Thymus (tissue), 11 donors: Measurements from ENCODE around the gene SUMO2. TPM values are rescaled to one million over a fixed set of nuclear protein-coding genes. Genes with fewer than 3 reads are reported as not detected.
"Not testable (repeated sequence)": the region's sequence is repeated elsewhere in the genome, so short reads cannot be mapped to it uniquely, and the experiment has no call there.

Experiments used
- DNase-seq, 9 donors: peaks; one replicate each; pipeline ENCODE4 v3.0.0-alpha.2; 2013; ENCODE audit warnings: low spot score in 9 of 9, low read depth in 6 of 9, missing footprints in 1 of 9
- H3K27ac ChIP-seq, 2 donors: one replicate each; pipeline ENCODE4 v1.5.1; 2013; ENCODE audit warnings: control low read depth in 1 of 2, low read depth in 1 of 2, low read length in 1 of 2, mild to moderate bottlenecking in 1 of 2, moderate library complexity in 1 of 2
- H3K27me3 ChIP-seq, 2 donors: one replicate each; pipeline ENCODE4 v1.5.1; 2013; ENCODE audit warnings: low read length in 1 of 2; ENCODE audit not compliant: control insufficient read depth in 2 of 2, insufficient read depth in 1 of 2
- H3K36me3 ChIP-seq, 2 donors: one replicate each; pipeline ENCODE4 v1.5.1; 2013; ENCODE audit warnings: low read length in 1 of 2, mild to moderate bottlenecking in 1 of 2, moderate library complexity in 1 of 2; ENCODE audit not compliant: control insufficient read depth in 2 of 2, insufficient read depth in 2 of 2
- H3K4me1 ChIP-seq, 2 donors: one replicate each; pipeline ENCODE4 v1.5.1; 2013; ENCODE audit warnings: low read length in 2 of 2; ENCODE audit not compliant: control insufficient read depth in 2 of 2, insufficient read depth in 2 of 2
- H3K4me3 ChIP-seq, 2 donors: one replicate each; pipeline ENCODE4 v1.5.1; 2013; ENCODE audit warnings: low read length in 2 of 2, control low read depth in 1 of 2, mild to moderate bottlenecking in 1 of 2
- H3K9me3 ChIP-seq, 2 donors: one replicate each; pipeline ENCODE4 v1.5.1; 2013; ENCODE audit warnings: low read length in 1 of 2, mild to moderate bottlenecking in 1 of 2; ENCODE audit not compliant: control insufficient read depth in 2 of 2, insufficient read depth in 1 of 2
- WGBS: extraction: QIAGEN DNeasy Blood & Tissue Kit; methylation state at CpG from one replicate; pipeline ENCODE4 v1.1.7; 2013; 5-methylcytosine and 5-hydroxymethylcytosine counted together
- polyA plus RNA-seq: library from polyadenylated mRNA; stranded (reverse); fragments of 200-250 nt; gene quantifications from one replicate; pipeline ENCODE4 v1.2.3, GENCODE V29; 2013
- total RNA-seq: library from RNA; stranded (reverse); fragments of 120-200 nt; gene quantifications from one replicate; pipeline ENCODE4 v1.2.4, GENCODE V29; 2013
- donor health status: healthy.

The SUMO2 gene
- total and polyA plus RNA-seq, 2 donors: 135 to 342 TPM

- Histone ChIP-seq H3K9me3 (no peaks in the 10 kb centered on the region), H3K4me3 (no peak overlapping the region), H3K36me3 (peaks cover 59 to 83% of the 10 kb centered on the region in 2 donors), H3K4me1 (peaks cover 0 to 6% of the 10 kb centered on the region in 2 donors), H3K27me3 (no peaks in the 10 kb centered on the region), H3K27ac (no peak overlapping the region)
- WGBS: 94% methylated on average over 13 of the region's 13 CpGs
- DNase-seq: no peak
Measured at GRCh38 chr17:75142236-75142971, 40.4 kb downstream of the SUMO2 start.

GRCh38 chr17:75138519-75138918, 44.2 kb downstream of the SUMO2 start:
- 94% methylated on average over 5 of the region's 5 CpGs for WGBS
- H3K4me3 ChIP-seq: no peak overlapping the region
- no peak overlapping the region for H3K27ac ChIP-seq
- H3K9me3 ChIP-seq: no peaks in the 10 kb centered on the region
- no peak for DNase-seq
- H3K4me1 ChIP-seq: peaks cover 0 to 6% of the 10 kb centered on the region in 2 donors
- H3K27me3 ChIP-seq: no peaks in the 10 kb centered on the region
- peaks cover 36 to 70% of the 10 kb centered on the region in 2 donors for H3K36me3 ChIP-seq

GRCh38 chr17:75137762-75138161, 45.0 kb downstream of the SUMO2 start:
- 98% methylated on average over 9 of the region's 9 CpGs for WGBS
- DNase-seq: not testable (repeated sequence)

GRCh38 chr17:75135946-75136345, 46.8 kb downstream of the SUMO2 start:
- 94% methylated on average over 8 of the region's 8 CpGs for WGBS
- Histone ChIP-seq H3K36me3 (peaks cover 27 to 50% of the 10 kb centered on the region in 2 donors), H3K4me1 (peaks cover 2 to 14% of the 10 kb centered on the region in 2 donors), H3K27me3 (no peaks in the 10 kb centered on the region), H3K27ac (no peak overlapping the region), H3K4me3 (no peak overlapping the region), H3K9me3 (no peaks in the 10 kb centered on the region)
- no peak for DNase-seq

More at GRCh38 chr17:75137762-75138161, 45.0 kb downstream of the SUMO2 start:
- not testable (repeated sequence) for H3K27me3 ChIP-seq, H3K4me3 ChIP-seq, H3K9me3 ChIP-seq, H3K4me1 ChIP-seq, H3K27ac ChIP-seq
- peaks cover 36 to 64% of the 10 kb centered on the region in 2 donors for H3K36me3 ChIP-seq

- no peak for DNase-seq
- Histone ChIP-seq H3K9me3 (no peaks in the 10 kb centered on the region), H3K27ac (no peak overlapping the region), H3K4me3 (no peak overlapping the region), H3K27me3 (no peaks in the 10 kb centered on the region), H3K4me1 (peaks cover 4 to 11% of the 10 kb centered on the region in 2 donors), H3K36me3 (peaks cover 24 to 45% of the 10 kb centered on the region in 2 donors)
- WGBS: 98% methylated on average over 5 of the region's 5 CpGs
Measured at GRCh38 chr17:75135452-75135851, 47.3 kb downstream of the SUMO2 start.

GRCh38 chr17:75133607-75134347, 49.0 kb downstream of the SUMO2 start:
- Histone ChIP-seq H3K4me1 (peaks cover 7 to 14% of the 10 kb centered on the region in 2 donors), H3K36me3 (peaks cover 25 to 50% of the 10 kb centered on the region in 2 donors)
- 97% methylated on average over 14 of the region's 14 CpGs for WGBS
- H3K27ac ChIP-seq, H3K4me3 ChIP-seq, H3K27me3 ChIP-seq, H3K9me3 ChIP-seq, DNase-seq: not testable (repeated sequence)

- no peak for DNase-seq
- Histone ChIP-seq H3K27me3 (no peaks in the 10 kb centered on the region), H3K27ac (no peak overlapping the region), H3K36me3 (peaks cover 25 to 47% of the 10 kb centered on the region in 2 donors), H3K4me3 (no peak overlapping the region), H3K4me1 (peaks cover 7 to 14% of the 10 kb centered on the region in 2 donors), H3K9me3 (no peaks in the 10 kb centered on the region)
- WGBS: 97% methylated on average over 3 of the region's 3 CpGs
Measured at GRCh38 chr17:75133001-75133400, 49.8 kb downstream of the SUMO2 start.

GRCh38 chr17:75132018-75133000, 50.5 kb downstream of the SUMO2 start:
- H3K4me3 ChIP-seq: peak overlapping the region; percentile 75 to 93
- not testable (repeated sequence) for H3K9me3 ChIP-seq, DNase-seq, H3K27me3 ChIP-seq
- H3K4me1 ChIP-seq: peaks cover 7 to 14% of the 10 kb centered on the region in 2 donors
- 86% methylated on average over 40 of the region's 40 CpGs for WGBS
- H3K36me3 ChIP-seq: peaks cover 22 to 44% of the 10 kb centered on the region in 2 donors
- peak overlapping the region; percentile 61 to 90 for H3K27ac ChIP-seq
